ENCODE measurements around the gene PRDM16.

PRDM16 gene

DNA sequence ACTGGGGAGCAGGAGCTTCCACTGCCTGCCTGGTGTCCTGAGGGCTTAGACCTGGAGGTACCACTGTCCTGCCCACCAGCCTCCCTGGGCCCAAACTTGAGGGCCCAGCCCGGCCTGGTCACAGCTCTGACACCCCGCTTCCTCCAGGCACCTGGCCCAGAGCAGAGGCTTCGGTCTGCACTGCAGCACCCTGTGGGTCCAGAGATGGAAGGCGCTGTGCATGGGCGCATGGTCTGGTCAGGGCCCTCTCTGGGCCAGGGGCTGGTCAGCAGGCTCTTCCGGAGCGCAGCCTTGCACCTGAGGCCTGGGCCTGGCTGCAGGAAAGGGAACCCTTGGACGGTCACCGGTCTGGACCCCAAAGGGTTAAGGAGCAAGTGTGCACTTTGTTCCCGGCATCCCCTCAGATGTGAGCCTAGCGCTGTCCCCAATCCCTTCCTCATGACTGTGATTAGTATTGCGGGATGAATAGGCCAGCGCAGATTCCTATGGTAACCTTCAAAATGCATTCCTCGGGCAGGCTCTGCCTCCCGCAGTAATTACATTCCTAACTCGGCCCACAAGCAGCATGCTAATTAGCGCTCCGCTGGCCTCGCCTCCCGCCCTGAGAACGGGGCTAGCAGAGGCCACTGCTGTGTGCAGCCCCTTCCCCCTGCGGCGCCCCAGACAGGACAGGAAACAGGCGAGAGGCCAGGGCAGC lies 36.3 kb downstream of the PRDM16 start:
- no peak overlapping the region for H3K27ac ChIP-seq (ENCODE audit: low read depth in 2 of 2, low read length in 2 of 2)
- H3K4me3 ChIP-seq (ENCODE audit: low read length in 2 of 2), result no peak overlapping the region
- H3K27me3 ChIP-seq (ENCODE audit: control insufficient read depth in 2 of 2, insufficient read depth in 2 of 2, low read length in 2 of 2), result no peaks in the 10 kb centered on the region
- no peaks in the 10 kb centered on the region for H3K36me3 ChIP-seq (ENCODE audit: control insufficient read depth in 2 of 2, insufficient read depth in 2 of 2, low read length in 2 of 2)
- H3K9me3 ChIP-seq (ENCODE audit: control insufficient read depth in 2 of 2, low read length in 2 of 2), result no peaks in the 10 kb centered on the region
- no peak overlapping the region for H3K9ac ChIP-seq (ENCODE audit: low read depth in 1 of 2, low read length in 2 of 2)
- H3K4me1 ChIP-seq (ENCODE audit: control insufficient read depth in 2 of 2, insufficient read depth in 2 of 2, low read length in 2 of 2), result no peaks in the 10 kb centered on the region

DNA sequence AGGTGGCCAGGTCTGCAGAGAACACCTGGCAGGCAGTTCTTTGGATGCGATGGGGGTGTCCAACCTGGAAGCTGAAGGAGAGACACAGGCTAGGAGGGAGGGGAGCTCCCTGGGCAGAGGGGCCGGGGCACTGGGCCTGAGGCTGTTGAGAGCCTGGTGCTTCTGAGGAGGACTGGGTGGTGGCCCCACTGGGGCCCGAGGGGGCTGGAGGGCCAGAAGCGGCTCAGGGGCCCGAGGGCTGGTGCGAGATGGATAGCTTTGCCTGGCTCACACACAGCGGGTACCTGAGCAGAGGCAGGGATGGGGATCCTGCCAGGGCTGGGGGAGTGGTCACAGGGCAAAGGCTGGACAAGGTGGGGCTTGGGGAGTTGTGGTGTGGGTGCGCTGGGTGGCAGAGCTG lies 37.2 kb downstream of the PRDM16 start:
- Histone ChIP-seq H3K9ac (ENCODE audit: low read depth in 1 of 2, low read length in 2 of 2) (no peak overlapping the region), H3K9me3 (ENCODE audit: control insufficient read depth in 2 of 2, low read length in 2 of 2) (no peaks in the 10 kb centered on the region), H3K4me3 (ENCODE audit: low read length in 2 of 2) (no peak overlapping the region), H3K4me1 (ENCODE audit: control insufficient read depth in 2 of 2, insufficient read depth in 2 of 2, low read length in 2 of 2) (no peaks in the 10 kb centered on the region), H3K27ac (ENCODE audit: low read depth in 2 of 2, low read length in 2 of 2) (no peak overlapping the region), H3K36me3 (ENCODE audit: control insufficient read depth in 2 of 2, insufficient read depth in 2 of 2, low read length in 2 of 2) (no peaks in the 10 kb centered on the region), H3K27me3 (ENCODE audit: control insufficient read depth in 2 of 2, insufficient read depth in 2 of 2, low read length in 2 of 2) (no peaks in the 10 kb centered on the region)

DNA sequence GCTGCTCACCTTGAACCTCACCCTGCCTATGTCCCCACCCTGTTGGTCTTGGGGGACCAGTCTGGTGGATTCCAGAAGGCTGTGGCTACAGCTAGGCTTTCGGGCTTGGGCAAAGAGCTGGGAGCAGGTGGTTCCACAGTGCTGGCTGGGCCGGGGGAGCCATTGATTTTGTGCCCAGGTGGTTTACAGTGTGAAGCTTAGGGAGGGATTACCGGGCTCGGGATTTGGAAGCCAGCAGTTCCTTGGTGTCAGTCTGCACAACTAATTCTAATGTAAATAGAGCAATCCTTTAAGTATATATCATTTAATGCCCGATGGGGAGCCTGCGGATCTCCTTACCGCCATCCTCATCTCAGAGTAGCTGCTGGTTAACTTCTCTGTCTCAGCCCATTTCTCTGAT lies 38.2 kb downstream of the PRDM16 start:
- H3K4me3 ChIP-seq (ENCODE audit: low read length in 2 of 2), result no peak overlapping the region
- H3K36me3 ChIP-seq (ENCODE audit: control insufficient read depth in 2 of 2, insufficient read depth in 2 of 2, low read length in 2 of 2), result no peaks in the 10 kb centered on the region
- no peak overlapping the region for H3K27ac ChIP-seq (ENCODE audit: low read depth in 2 of 2, low read length in 2 of 2)
- no peaks in the 10 kb centered on the region for H3K9me3 ChIP-seq (ENCODE audit: control insufficient read depth in 2 of 2, low read length in 2 of 2)
- H3K9ac ChIP-seq (ENCODE audit: low read depth in 1 of 2, low read length in 2 of 2), result no peak overlapping the region
- no peaks in the 10 kb centered on the region for H3K4me1 ChIP-seq (ENCODE audit: control insufficient read depth in 2 of 2, insufficient read depth in 2 of 2, low read length in 2 of 2)
- H3K27me3 ChIP-seq (ENCODE audit: control insufficient read depth in 2 of 2, insufficient read depth in 2 of 2, low read length in 2 of 2), result no peaks in the 10 kb centered on the region

DNA sequence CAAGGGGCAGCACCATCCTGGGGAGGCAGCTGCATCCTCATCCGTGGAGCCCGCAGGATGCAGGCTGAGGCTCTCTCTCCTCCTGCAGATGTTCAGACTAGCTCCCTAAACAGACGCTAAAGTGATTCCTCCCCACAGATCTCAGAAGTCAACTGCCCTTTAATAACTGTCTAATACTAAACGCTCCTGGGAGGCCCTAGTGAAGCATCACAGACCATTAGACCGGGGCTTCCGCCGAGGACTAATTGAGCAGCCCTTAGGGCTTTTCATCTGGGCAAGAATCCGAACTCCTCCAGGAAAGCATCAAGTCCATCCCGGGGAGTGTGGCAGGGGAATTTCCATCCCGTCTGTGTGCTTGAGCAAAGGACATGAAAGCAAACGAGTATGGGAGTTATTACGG lies 40.4 kb downstream of the PRDM16 start:
- no peak overlapping the region for H3K27ac ChIP-seq (ENCODE audit: low read depth in 2 of 2, low read length in 2 of 2)
- H3K4me1 ChIP-seq (ENCODE audit: control insufficient read depth in 2 of 2, insufficient read depth in 2 of 2, low read length in 2 of 2), result no peaks in the 10 kb centered on the region
- no peak overlapping the region for H3K9ac ChIP-seq (ENCODE audit: low read depth in 1 of 2, low read length in 2 of 2)
- no peaks in the 10 kb centered on the region for H3K36me3 ChIP-seq (ENCODE audit: control insufficient read depth in 2 of 2, insufficient read depth in 2 of 2, low read length in 2 of 2)
- no peak overlapping the region for H3K4me3 ChIP-seq (ENCODE audit: low read length in 2 of 2)
- H3K27me3 ChIP-seq (ENCODE audit: control insufficient read depth in 2 of 2, insufficient read depth in 2 of 2, low read length in 2 of 2), result no peaks in the 10 kb centered on the region
- H3K9me3 ChIP-seq (ENCODE audit: control insufficient read depth in 2 of 2, low read length in 2 of 2), result no peaks in the 10 kb centered on the region

DNA sequence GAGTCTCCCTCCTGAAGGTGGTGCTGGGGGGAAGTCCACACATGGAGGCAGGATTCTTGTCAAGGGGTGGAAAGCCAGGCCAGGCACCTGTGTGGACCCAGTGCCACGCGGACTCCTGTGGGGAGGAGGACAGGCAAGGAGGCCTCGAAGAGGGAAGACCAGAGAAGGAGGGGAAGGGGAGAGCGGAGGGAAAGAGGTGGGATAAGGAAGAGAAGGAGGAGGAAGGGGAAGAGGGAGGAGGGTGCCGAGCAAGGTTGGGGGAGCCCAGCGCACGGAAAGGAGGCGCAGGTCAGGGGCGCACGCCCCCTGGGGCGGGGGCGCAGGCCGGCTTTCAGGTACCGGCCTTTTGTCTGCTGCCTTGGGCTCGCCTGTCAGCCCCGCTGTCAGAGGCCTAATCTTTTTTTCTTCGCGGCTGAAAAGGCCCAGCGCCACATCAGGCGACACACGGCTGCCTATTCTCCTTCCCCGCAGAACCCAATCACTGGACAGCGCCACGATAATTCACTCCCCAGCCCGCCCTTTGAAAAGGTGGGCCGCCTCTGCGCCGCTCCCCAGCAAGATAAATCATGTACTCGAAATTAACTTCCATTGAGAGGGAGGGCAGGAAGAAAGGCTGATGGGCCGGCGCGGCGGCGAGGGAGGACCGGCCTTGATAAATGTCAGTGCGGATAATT lies 42.5 kb downstream of the PRDM16 start:
- Histone ChIP-seq H3K9ac (ENCODE audit: low read depth in 1 of 2, low read length in 2 of 2) (no peak overlapping the region), H3K4me1 (ENCODE audit: control insufficient read depth in 2 of 2, insufficient read depth in 2 of 2, low read length in 2 of 2) (no peaks in the 10 kb centered on the region), H3K27ac (ENCODE audit: low read depth in 2 of 2, low read length in 2 of 2) (no peak overlapping the region), H3K4me3 (ENCODE audit: low read length in 2 of 2) (no peak overlapping the region), H3K27me3 (ENCODE audit: control insufficient read depth in 2 of 2, insufficient read depth in 2 of 2, low read length in 2 of 2) (no peaks in the 10 kb centered on the region), H3K36me3 (ENCODE audit: control insufficient read depth in 2 of 2, insufficient read depth in 2 of 2, low read length in 2 of 2) (no peaks in the 10 kb centered on the region), H3K9me3 (ENCODE audit: control insufficient read depth in 2 of 2, low read length in 2 of 2) (no peaks in the 10 kb centered on the region)

DNA sequence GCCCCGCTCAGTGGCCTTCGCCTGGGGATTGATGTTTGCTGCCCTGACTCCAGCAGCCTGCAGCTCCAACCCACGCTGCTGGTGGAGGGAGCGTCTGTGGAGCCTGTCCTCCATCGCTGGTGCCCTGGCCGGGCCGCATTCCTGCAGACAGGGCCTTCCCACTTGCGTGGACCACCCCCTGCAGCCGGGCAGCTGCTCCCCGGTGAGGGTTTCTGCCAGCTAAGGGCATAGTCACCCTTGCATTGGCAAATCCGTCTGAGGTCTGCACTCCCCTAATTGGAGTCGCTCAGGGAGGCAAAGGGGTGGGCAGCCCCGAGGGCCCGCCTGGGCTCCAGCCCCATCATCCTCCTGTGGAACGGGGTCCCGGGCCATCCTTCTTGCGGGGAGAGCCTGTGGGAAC lies 43.5 kb downstream of the PRDM16 start:
- Histone ChIP-seq H3K4me3 (ENCODE audit: low read length in 2 of 2) (no peak overlapping the region), H3K4me1 (ENCODE audit: control insufficient read depth in 2 of 2, insufficient read depth in 2 of 2, low read length in 2 of 2) (no peaks in the 10 kb centered on the region), H3K9ac (ENCODE audit: low read depth in 1 of 2, low read length in 2 of 2) (no peak overlapping the region), H3K9me3 (ENCODE audit: control insufficient read depth in 2 of 2, low read length in 2 of 2) (no peaks in the 10 kb centered on the region), H3K36me3 (ENCODE audit: control insufficient read depth in 2 of 2, insufficient read depth in 2 of 2, low read length in 2 of 2) (no peaks in the 10 kb centered on the region), H3K27me3 (ENCODE audit: control insufficient read depth in 2 of 2, insufficient read depth in 2 of 2, low read length in 2 of 2) (no peaks in the 10 kb centered on the region), H3K27ac (ENCODE audit: low read depth in 2 of 2, low read length in 2 of 2) (no peak overlapping the region)

DNA sequence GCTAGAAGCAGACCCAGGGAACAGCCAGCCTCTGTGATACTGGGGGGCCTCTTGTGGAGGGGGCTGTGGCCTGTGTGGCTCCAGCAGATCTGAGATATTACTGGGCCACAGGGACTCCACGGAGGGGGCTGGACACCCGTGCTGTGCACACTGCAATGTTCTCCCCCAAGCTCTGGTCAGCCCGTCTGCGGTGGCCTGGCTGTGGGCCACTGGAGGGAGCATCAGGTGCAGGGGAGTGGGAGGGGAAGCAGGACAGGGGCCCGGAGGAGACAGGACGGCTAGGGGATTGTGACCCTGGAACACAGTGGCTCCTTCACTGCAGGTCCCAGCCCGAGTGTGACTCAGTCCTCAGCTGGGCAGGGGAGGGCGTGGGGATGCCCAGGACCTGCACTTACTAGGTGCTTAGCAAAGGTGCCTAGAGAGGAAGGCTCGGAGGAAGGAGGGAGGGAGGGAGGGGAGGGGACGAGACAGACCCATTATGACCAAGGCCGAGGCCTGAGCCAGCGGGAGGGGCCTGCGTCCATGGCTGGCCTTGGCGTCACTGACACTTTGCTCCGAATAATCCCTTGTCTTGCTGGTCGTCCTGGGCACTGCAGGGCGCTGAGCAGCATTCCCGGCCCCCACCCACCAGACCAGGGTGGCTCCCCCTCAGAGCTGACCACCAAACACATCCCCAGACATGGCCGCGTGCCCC lies 44.2 kb downstream of the PRDM16 start:
- Histone ChIP-seq H3K27me3 (ENCODE audit: control insufficient read depth in 2 of 2, insufficient read depth in 2 of 2, low read length in 2 of 2) (no peaks in the 10 kb centered on the region), H3K27ac (ENCODE audit: low read depth in 2 of 2, low read length in 2 of 2) (no peak overlapping the region), H3K9me3 (ENCODE audit: control insufficient read depth in 2 of 2, low read length in 2 of 2) (no peaks in the 10 kb centered on the region), H3K4me1 (ENCODE audit: control insufficient read depth in 2 of 2, insufficient read depth in 2 of 2, low read length in 2 of 2) (no peaks in the 10 kb centered on the region), H3K9ac (ENCODE audit: low read depth in 1 of 2, low read length in 2 of 2) (no peak overlapping the region), H3K4me3 (ENCODE audit: low read length in 2 of 2) (no peak overlapping the region), H3K36me3 (ENCODE audit: control insufficient read depth in 2 of 2, insufficient read depth in 2 of 2, low read length in 2 of 2) (no peaks in the 10 kb centered on the region)

DNA sequence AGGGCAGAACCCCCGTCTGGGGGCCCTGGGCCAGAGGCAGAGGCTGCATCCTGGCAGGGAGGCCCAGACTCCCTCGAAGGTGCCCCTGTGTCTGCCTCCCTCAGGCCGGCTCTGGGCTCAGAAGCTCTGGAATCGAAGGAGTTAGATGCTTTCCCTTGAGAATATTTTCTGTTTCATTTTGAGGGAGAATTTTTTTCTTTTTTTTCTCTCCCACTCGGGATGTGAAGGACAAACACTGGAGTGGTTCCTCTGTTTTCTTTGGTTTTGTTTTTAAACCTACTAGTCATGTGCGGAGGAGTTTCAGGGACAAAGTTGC lies 44.7 kb downstream of the PRDM16 start:
- no peaks in the 10 kb centered on the region for H3K27me3 ChIP-seq (ENCODE audit: control insufficient read depth in 2 of 2, insufficient read depth in 2 of 2, low read length in 2 of 2)
- H3K4me3 ChIP-seq (ENCODE audit: low read length in 2 of 2), result no peak overlapping the region
- no peaks in the 10 kb centered on the region for H3K36me3 ChIP-seq (ENCODE audit: control insufficient read depth in 2 of 2, insufficient read depth in 2 of 2, low read length in 2 of 2)
- no peak overlapping the region for H3K27ac ChIP-seq (ENCODE audit: low read depth in 2 of 2, low read length in 2 of 2)
- no peak overlapping the region for H3K9ac ChIP-seq (ENCODE audit: low read depth in 1 of 2, low read length in 2 of 2)
- H3K4me1 ChIP-seq (ENCODE audit: control insufficient read depth in 2 of 2, insufficient read depth in 2 of 2, low read length in 2 of 2), result no peaks in the 10 kb centered on the region
- no peaks in the 10 kb centered on the region for H3K9me3 ChIP-seq (ENCODE audit: control insufficient read depth in 2 of 2, low read length in 2 of 2)

DNA sequence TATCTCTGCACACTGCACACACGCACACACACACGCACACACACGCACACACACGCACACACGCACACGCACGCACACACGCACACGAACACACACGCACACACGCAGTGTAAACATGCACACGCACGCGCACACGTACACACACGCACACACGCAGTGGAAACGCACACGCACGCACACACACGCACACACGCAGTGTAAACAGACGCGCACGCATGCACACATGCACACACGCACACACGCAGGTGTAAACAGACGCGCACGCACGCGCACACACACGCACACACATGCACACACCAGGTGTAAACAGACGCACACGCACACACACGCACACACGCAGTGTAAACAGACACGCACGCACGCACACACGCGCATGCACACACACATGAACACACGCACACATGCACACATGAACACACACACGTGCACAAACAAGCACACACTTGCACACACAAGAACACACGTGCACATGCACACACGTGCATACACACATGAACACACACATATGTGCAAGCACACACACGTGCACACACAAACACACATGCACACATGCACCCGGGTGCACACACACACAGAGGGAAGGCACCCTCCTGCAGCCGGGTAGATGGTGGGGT lies 45.2 kb downstream of the PRDM16 start:
- H3K9me3 ChIP-seq (ENCODE audit: control insufficient read depth in 2 of 2, low read length in 2 of 2), result no peaks in the 10 kb centered on the region
- H3K9ac ChIP-seq (ENCODE audit: low read depth in 1 of 2, low read length in 2 of 2), result no peak overlapping the region
- no peaks in the 10 kb centered on the region for H3K27me3 ChIP-seq (ENCODE audit: control insufficient read depth in 2 of 2, insufficient read depth in 2 of 2, low read length in 2 of 2)
- no peak overlapping the region for H3K27ac ChIP-seq (ENCODE audit: low read depth in 2 of 2, low read length in 2 of 2)
- H3K4me3 ChIP-seq (ENCODE audit: low read length in 2 of 2), result no peak overlapping the region
- H3K4me1 ChIP-seq (ENCODE audit: control insufficient read depth in 2 of 2, insufficient read depth in 2 of 2, low read length in 2 of 2), result no peaks in the 10 kb centered on the region
- no peaks in the 10 kb centered on the region for H3K36me3 ChIP-seq (ENCODE audit: control insufficient read depth in 2 of 2, insufficient read depth in 2 of 2, low read length in 2 of 2)

DNA sequence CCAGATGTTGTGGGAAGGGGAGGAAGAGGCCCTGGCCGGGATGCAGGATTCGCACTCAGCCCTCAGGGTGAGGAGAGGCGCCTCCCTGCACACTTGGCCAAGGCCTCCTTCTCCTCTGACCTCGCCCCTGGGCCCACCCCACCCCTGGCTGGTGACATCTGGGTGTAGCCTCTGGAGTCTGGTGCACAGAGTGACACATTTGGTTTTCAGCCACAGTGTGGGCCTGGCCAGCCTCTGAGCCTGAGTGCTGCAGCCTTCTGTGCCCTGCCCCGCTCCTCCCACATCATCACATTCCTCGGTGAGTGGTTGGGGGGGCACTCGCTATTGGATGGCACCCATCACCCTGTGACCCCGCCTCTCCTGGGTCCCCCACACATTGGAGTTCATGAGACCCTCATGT lies 45.8 kb downstream of the PRDM16 start:
- no peaks in the 10 kb centered on the region for H3K4me1 ChIP-seq (ENCODE audit: control insufficient read depth in 2 of 2, insufficient read depth in 2 of 2, low read length in 2 of 2)
- H3K4me3 ChIP-seq (ENCODE audit: low read length in 2 of 2), result no peak overlapping the region
- H3K27me3 ChIP-seq (ENCODE audit: control insufficient read depth in 2 of 2, insufficient read depth in 2 of 2, low read length in 2 of 2), result no peaks in the 10 kb centered on the region
- no peaks in the 10 kb centered on the region for H3K9me3 ChIP-seq (ENCODE audit: control insufficient read depth in 2 of 2, low read length in 2 of 2)
- no peaks in the 10 kb centered on the region for H3K36me3 ChIP-seq (ENCODE audit: control insufficient read depth in 2 of 2, insufficient read depth in 2 of 2, low read length in 2 of 2)
- no peak overlapping the region for H3K27ac ChIP-seq (ENCODE audit: low read depth in 2 of 2, low read length in 2 of 2)
- H3K9ac ChIP-seq (ENCODE audit: low read depth in 1 of 2, low read length in 2 of 2), result no peak overlapping the region

Data from mucosa of rectum (tissue), 2 donors.